ENCODE results near the gene PTH. TPM values are rescaled to one million over a fixed set of nuclear protein-coding genes. Genes with fewer than 3 reads are reported as not detected.

PTH gene
- not detected in 2 replicates for total RNA-seq

GRCh38 chr11:13495929-13496328 lies at the start of gene PTH:
PTH (minus strand) TSS chr11:13495997; CDS start chr11:13492855, 3,142 bp downstream.

DNA sequence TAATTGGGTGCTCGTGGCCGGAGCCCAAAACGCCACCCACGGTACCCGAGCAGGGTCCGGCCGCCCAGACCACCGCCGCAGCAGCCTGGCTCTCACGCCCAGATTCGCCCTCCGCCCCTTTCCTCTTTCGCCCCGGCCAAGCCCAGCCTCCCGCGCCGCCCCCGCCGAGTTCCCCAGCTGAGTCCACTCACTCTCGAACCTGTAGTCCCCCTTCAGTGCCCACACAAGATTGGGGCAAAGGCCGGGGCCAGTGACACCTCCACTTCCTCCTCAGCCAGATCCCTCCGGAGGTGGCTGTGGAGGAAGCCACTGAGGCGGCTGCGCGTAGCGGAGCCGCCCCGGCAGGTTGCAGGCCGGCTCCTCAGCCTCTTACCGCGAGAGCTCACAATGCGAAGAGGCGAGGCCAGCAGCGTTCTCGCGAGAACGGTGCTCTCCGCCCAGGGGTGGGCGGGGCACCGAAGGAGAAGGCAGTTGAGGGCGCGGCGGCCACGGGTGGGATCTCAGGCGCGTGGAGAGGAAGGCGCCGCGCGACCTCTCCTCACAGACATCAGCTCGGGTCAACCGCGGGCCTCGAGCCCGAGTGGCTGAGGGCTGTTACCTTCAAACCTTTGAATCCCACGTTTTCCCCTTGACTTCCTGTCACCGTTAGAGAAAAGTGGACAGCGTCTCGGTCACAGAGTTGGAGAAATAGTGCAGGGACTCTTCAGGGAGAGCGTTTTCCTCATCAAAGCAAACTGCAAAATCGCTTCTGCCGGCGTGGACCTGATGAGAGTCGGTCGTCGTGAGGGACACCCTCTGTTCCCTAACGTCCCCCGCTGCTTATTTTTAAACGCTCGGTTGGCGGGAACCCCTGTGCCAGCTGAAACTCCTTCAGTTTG lies 32.7 kb downstream of the PTH start, which contains the start of gene BTBD10:
Gene BTBD10 (minus strand): TSS at position 322 of the 878 bp plus-strand sequence. CDS start 18,098 bp downstream, outside the sequence.

Other genes with a start within 250 kb of the PTH start
- 7.3 and 14.1 TPM in 2 replicates for gene BMAL1, start 218.2 kb downstream of the PTH start, total RNA-seq
- gene BTBD10, start 32.8 kb downstream of the PTH start, total RNA-seq: 90.5 and 112 TPM in 2 replicates
- 40.9 and 57.5 TPM in 2 replicates for gene FAR1, start 172.7 kb upstream of the PTH start, total RNA-seq